ENCODE data around the gene SLC16A6.

- TF ChIP-seq CTCF (IDR thresholded peaks at IDR 0.05) = no peak
- no peak for TF ChIP-seq POLR2A (IDR thresholded peaks at IDR 0.05)
Measured at GRCh38 chr17:68289936-68290267, 1.0 kb downstream of the SLC16A6 start.
